ENCODE measurements around the gene KCTD20.

GRCh38 chr6:36487698-36488097 lies 44.9 kb downstream of the KCTD20 start:
- TF ChIP-seq FOXP2 (optimal IDR thresholded peaks at IDR 0.05; ENCODE audit: borderline replicate concordance, extremely low read depth, extremely low read length, insufficient read depth) (no peak), POLR2AphosphoS5 (IDR thresholded peaks at IDR 0.05; ENCODE audit: low read depth, low read length) (no peak)

All from PFSK-1 (cell line).